IMR-90 (cell line): ENCODE data around the gene TRIM33. TPM values are rescaled to one million over a fixed set of nuclear protein-coding genes. Genes with fewer than 3 reads are reported as not detected.
A peak's percentile ranks its signal among the peaks of the same experiment; 100 is the strongest.

Experiments used
- ATAC-seq: fragments of 200-7000 bp; cut with Tn5 transposase; 2 replicates; pipeline ENCODE4 v1.9.1; 2020; ENCODE audit warnings: low read depth, mild to moderate bottlenecking, moderate library complexity
- BruUV-seq: library from RNA; stranded (reverse); fragments of 400-500 nt; replicated peaks from 2 replicates; lab custom pipeline; 2021; lab: Mats Ljungman, UMichigan
- CTCF ChIA-PET: fragments of 300-600 bp; formaldehyde crosslinking; extraction: SDS; loops from one replicate; lab custom pipeline; 2021; ENCODE audit warnings: antibody characterized with exemption; lab: Yijun Ruan, JAX
- POLR2A ChIA-PET: fragments of 300-600 bp; sonication (Branson Sonifier 250); formaldehyde crosslinking; loops from one replicate; lab custom pipeline; 2022; ENCODE audit warnings: antibody characterized with exemption; ENCODE audit not compliant: unreplicated experiment; lab: Charles Lee
- DNase-seq: peaks from one replicate; pipeline ENCODE4 v3.0.0; 2013
- H2AFZ ChIP-seq: replicated peaks from 2 replicates; pipeline ENCODE3; 2013; ENCODE audit warnings: low read length, mild to moderate bottlenecking; ENCODE audit not compliant: poor library complexity
- H2AK5ac ChIP-seq: 2 replicates; pipeline ENCODE4 v1.6.1; 2013; ENCODE audit warnings: low read depth, low read length, inconsistent platforms
- H2AK9ac ChIP-seq: replicated peaks from 2 replicates; pipeline ENCODE3; 2013; ENCODE audit warnings: mild to moderate bottlenecking, low read depth, low read length, moderate library complexity; ENCODE audit not compliant: poor library complexity
- H2BK120ac ChIP-seq: 2 replicates; pipeline ENCODE4 v1.6.1; 2013; ENCODE audit warnings: low read depth, low read length, inconsistent platforms
- H2BK15ac ChIP-seq: 3 replicates; pipeline ENCODE4 v1.6.1; 2013; ENCODE audit warnings: low read depth, low read length, inconsistent platforms
- H2BK20ac ChIP-seq: 2 replicates; pipeline ENCODE4 v1.6.1; 2013; ENCODE audit warnings: low read depth, mild to moderate bottlenecking, inconsistent platforms, low read length, moderate library complexity
- H2BK5ac ChIP-seq: 2 replicates; pipeline ENCODE4 v1.6.1; 2013; ENCODE audit warnings: mild to moderate bottlenecking, low read depth, low read length, inconsistent platforms; ENCODE audit not compliant: poor library complexity, severe bottlenecking
- H3K14ac ChIP-seq: replicated peaks from 2 replicates; pipeline ENCODE4 v1.6.1; 2013; ENCODE audit warnings: low read depth, low read length, inconsistent platforms
- H3K18ac ChIP-seq: 2 replicates; pipeline ENCODE4 v1.6.1; 2013; ENCODE audit warnings: low read depth, low read length, control low read depth
- H3K23ac ChIP-seq: 2 replicates; pipeline ENCODE4 v1.6.1; 2013; ENCODE audit warnings: low read depth, low read length, inconsistent platforms
- H3K27ac ChIP-seq: 2 replicates; pipeline ENCODE4 v1.5.1; 2013; ENCODE audit warnings: mild to moderate bottlenecking, control low read depth, low read length; ENCODE audit not compliant: insufficient read depth
- H3K27me3 ChIP-seq: 2 replicates; pipeline ENCODE4 v1.6.1; 2013; ENCODE audit warnings: low read length; ENCODE audit not compliant: control insufficient read depth, insufficient read depth
- H3K36me3 ChIP-seq: 2 replicates; pipeline ENCODE4 v1.6.1; 2013; ENCODE audit warnings: low read length, mixed read lengths; ENCODE audit not compliant: control insufficient read depth, insufficient read depth
- H3K4ac ChIP-seq: 2 replicates; pipeline ENCODE4 v1.6.1; 2013; ENCODE audit warnings: low read depth, low read length, inconsistent platforms
- H3K4me1 ChIP-seq: 2 replicates; pipeline ENCODE4 v1.6.1; 2013; ENCODE audit warnings: low read length, mixed read lengths; ENCODE audit not compliant: control insufficient read depth, insufficient read depth
- H3K4me2 ChIP-seq: 2 replicates; pipeline ENCODE4 v1.6.1; 2013; ENCODE audit warnings: low read depth, mild to moderate bottlenecking, control low read depth, low read length, moderate library complexity
- H3K4me3 ChIP-seq: 2 replicates; pipeline ENCODE4 v1.5.1; 2013; ENCODE audit warnings: low read depth, mild to moderate bottlenecking, control low read depth, low read length, moderate library complexity; ENCODE audit not compliant: insufficient read depth
- H3K56ac ChIP-seq: 2 replicates; pipeline ENCODE4 v1.6.1; 2013; ENCODE audit warnings: low read length, inconsistent platforms; ENCODE audit not compliant: insufficient read depth; ENCODE audit errors: extremely low read depth
- H3K79me1 ChIP-seq, 2 experiments: 2 replicates each; pipeline ENCODE4 v1.6.1; 2013; ENCODE audit warnings: low read length in 2 of 2, inconsistent platforms in 1 of 2, low read depth in 1 of 2
- H3K9ac ChIP-seq: 2 replicates; pipeline ENCODE4 v1.6.1; 2013; ENCODE audit warnings: low read depth, low read length, control low read depth
- H3K9me1 ChIP-seq: 2 replicates; pipeline ENCODE4 v1.6.1; 2013; ENCODE audit warnings: low read length, inconsistent platforms; ENCODE audit not compliant: insufficient read depth
- H3K9me3 ChIP-seq: 2 replicates; pipeline ENCODE4 v1.6.1; 2013; ENCODE audit warnings: low read length; ENCODE audit not compliant: control insufficient read depth, insufficient read depth
- H4K20me1 ChIP-seq: 2 replicates; pipeline ENCODE4 v1.6.1; 2013; ENCODE audit warnings: low read length, inconsistent platforms; ENCODE audit not compliant: insufficient read depth
- H4K5ac ChIP-seq: 2 replicates; pipeline ENCODE4 v1.6.1; 2013; ENCODE audit warnings: mild to moderate bottlenecking, low read depth, low read length, control low read depth
- H4K8ac ChIP-seq, 2 experiments: 2 replicates each; pipeline ENCODE4 v1.6.1; 2013; ENCODE audit warnings: low read depth in 2 of 2, low read length in 2 of 2, control low read depth in 1 of 2, inconsistent platforms in 1 of 2
- H4K91ac ChIP-seq: 2 replicates; pipeline ENCODE4 v1.6.1; 2013; ENCODE audit warnings: low read depth, low read length, inconsistent platforms; ENCODE audit not compliant: insufficient read depth
- BHLHE40 ChIP-seq: fragments of 150-350 bp; IDR thresholded peaks from 2 replicates; pipeline ENCODE4 v1.6.1; 2016; ENCODE audit warnings: mild to moderate bottlenecking, low read depth, low read length
- CEBPB ChIP-seq: IDR thresholded peaks from 2 replicates; pipeline ENCODE4 v1.6.1; 2012; ENCODE audit warnings: low read depth, low read length, improper control_type of control experiment
- CHD1 ChIP-seq: IDR thresholded peaks from 2 replicates; pipeline ENCODE4 v1.6.1; 2012; ENCODE audit warnings: low read depth, low read length, improper control_type of control experiment
- ELK1 ChIP-seq: fragments of 150-350 bp; IDR thresholded peaks from 2 replicates; pipeline ENCODE4 v1.6.1; 2016; ENCODE audit warnings: low read depth, mild to moderate bottlenecking, low read length, moderate library complexity, borderline replicate concordance
- FOS ChIP-seq: fragments of 150-350 bp; IDR thresholded peaks from 2 replicates; pipeline ENCODE4 v1.6.1; 2016; ENCODE audit warnings: low read depth, low read length
- MAFK ChIP-seq: IDR thresholded peaks from 2 replicates; pipeline ENCODE4 v1.6.1; 2012; ENCODE audit warnings: low read depth, low read length, improper control_type of control experiment
- MAZ ChIP-seq: IDR thresholded peaks from 2 replicates; pipeline ENCODE4 v1.6.1; 2012; ENCODE audit warnings: low read depth, mild to moderate bottlenecking, low read length, improper control_type of control experiment, moderate library complexity, borderline replicate concordance
- MXI1 ChIP-seq: IDR thresholded peaks from 2 replicates; pipeline ENCODE4 v1.6.1; 2012; ENCODE audit warnings: low read depth, mild to moderate bottlenecking, low read length, moderate library complexity, borderline replicate concordance
- NFE2L2 ChIP-seq: fragments of 150-350 bp; IDR thresholded peaks from 2 replicates; pipeline ENCODE4 v1.6.1; 2016; ENCODE audit warnings: low read depth, mild to moderate bottlenecking, low read length
- POLR2A ChIP-seq: IDR thresholded peaks from 2 replicates; pipeline ENCODE4 v1.6.1; 2012; ENCODE audit warnings: mild to moderate bottlenecking, low read depth, low read length
- RAD21 ChIP-seq: IDR thresholded peaks from 2 replicates; pipeline ENCODE4 v1.6.1; 2012; ENCODE audit warnings: low read length, improper control_type of control experiment
- RCOR1 ChIP-seq: IDR thresholded peaks from 2 replicates; pipeline ENCODE4 v1.6.1; 2012; ENCODE audit warnings: mild to moderate bottlenecking, low read length, improper control_type of control experiment; ENCODE audit not compliant: insufficient replicate concordance
- RFX5 ChIP-seq: IDR thresholded peaks from 2 replicates; pipeline ENCODE4 v1.8.0; 2012; ENCODE audit warnings: low read depth, mild to moderate bottlenecking, low read length, moderate library complexity
- SMC3 ChIP-seq: fragments of 150-350 bp; IDR thresholded peaks from 2 replicates; pipeline ENCODE4 v1.6.1; 2016; ENCODE audit warnings: low read depth, mild to moderate bottlenecking, antibody characterized with exemption, low read length, moderate library complexity
- USF2 ChIP-seq: fragments of 150-350 bp; IDR thresholded peaks from 2 replicates; pipeline ENCODE4 v1.6.1; 2017; ENCODE audit warnings: mild to moderate bottlenecking, antibody characterized with exemption, low read length, low read depth
- dilution Hi-C: fragments of 300-500 bp; cut with HindIII; formaldehyde crosslinking; loops from one replicate; pipeline ENCODE4 v1.14.3; 2018; ENCODE audit warnings: low sequenced_read_pairs; ENCODE audit not compliant: unreplicated experiment
- in situ Hi-C: fragments of 300-500 bp; cut with MboI; formaldehyde crosslinking; loops from 3 replicates; pipeline ENCODE4 v1.14.3; 2019; ENCODE audit warnings: low sequenced_read_pairs, inconsistent platforms, mixed read lengths
- intact Hi-C: fragments of 100-400 bp; cut with micrococcal nuclease; formaldehyde crosslinking; loops from 2 replicates; pipeline ENCODE4 v1.10.0; 2022
- polyA plus RNA-seq, 3 experiments: library from polyadenylated mRNA; depleted of rRNA; stranded (reverse); fragments of >200 nt; gene quantifications; 2 replicates each; pipeline ENCODE4 v1.2.3, GENCODE V29; 2012; ENCODE audit warnings: low replicate concordance in 1 of 3
- total RNA-seq: library from RNA; depleted of rRNA; stranded (reverse); fragments of >200 nt; gene quantifications from 2 replicates; pipeline ENCODE4 v1.2.3, GENCODE V29; 2012
- TF ChIP-seq, protein P1 (sequence below): conservative IDR thresholded peaks from 2 replicates; pipeline ENCODE4 v1.5.1; 2012; ENCODE audit warnings: mild to moderate bottlenecking, low read depth, low read length, improper control_type of control experiment

Gene TRIM33
- total and polyA plus RNA-seq, 2 of the 4 experiments (the other 2 are of a cell fraction), result 9.5 to 40.1 TPM

DNA sequence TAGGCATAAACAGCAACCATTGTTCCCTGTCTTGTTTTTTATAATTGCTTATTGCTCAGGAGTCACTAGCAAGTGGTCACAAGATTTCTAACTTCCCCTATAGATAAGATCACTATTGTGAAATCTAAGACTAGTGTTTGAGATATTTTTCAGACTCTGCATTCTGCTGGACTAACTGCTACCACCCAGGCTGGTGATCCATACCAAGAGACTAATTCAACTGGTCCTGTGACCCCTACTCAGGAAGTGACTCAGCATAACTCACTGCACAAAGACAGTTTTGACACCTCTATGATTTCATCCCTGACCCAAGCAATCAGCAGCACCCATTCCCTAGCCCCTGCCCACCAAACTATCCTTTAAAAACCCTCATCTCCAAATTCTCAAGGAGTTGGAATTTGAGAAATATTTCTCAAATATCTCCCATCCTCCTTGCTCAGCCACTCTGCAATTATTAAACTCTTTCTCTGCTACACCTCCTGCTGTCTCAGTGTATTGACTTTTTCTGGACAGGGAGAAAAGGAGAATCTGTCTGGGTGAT, 52.7 kb downstream of the TRIM33 start:
- peak; percentile 49 for ATAC-seq
- dilution Hi-C loops, result no loop called here

More for the DNA sequence above, 52.7 kb downstream of the TRIM33 start:
- Histone ChIP-seq H2BK5ac (peak overlapping the region; percentile 61), H2BK120ac (no peak overlapping the region), H2BK15ac (no peak overlapping the region), H3K27ac (no peak overlapping the region), H4K91ac (no peak overlapping the region), H3K9me1 (no peaks in the 10 kb centered on the region), H3K4ac (no peak overlapping the region), H4K20me1 (peaks cover 4% of the 10 kb centered on the region; the same call in 1 of the 2 replicates), H3K36me3 (peaks cover 13% of the 10 kb centered on the region), H3K4me1 (peaks cover 4% of the 10 kb centered on the region; the same call in 1 of the 2 replicates), H2AFZ (no peak overlapping the region), H3K4me3 (no peak overlapping the region), H2AK9ac (no peak overlapping the region), H3K9ac (no peak overlapping the region), H2BK20ac (no peak overlapping the region), H4K5ac (no peak overlapping the region), H3K23ac (no peak overlapping the region), H3K56ac (no peak overlapping the region), H4K8ac (no peak overlapping the region; a peak in 1 of 4 replicates), H3K18ac (no peak overlapping the region), H2AK5ac (no peak overlapping the region), H3K14ac (no peak overlapping the region), H3K79me1 (peaks cover 20 to 29% of the 10 kb centered on the region in 2 experiments), H3K9me3 (peaks cover 4% of the 10 kb centered on the region; the same call in 1 of the 2 replicates), H3K27me3 (no peaks in the 10 kb centered on the region), H3K4me2 (no peak overlapping the region; the same call in 1 of the 2 replicates)
- in situ Hi-C loops, result no loop called here
- peak; percentile 59 for TF ChIP-seq FOS
- no peak for TF ChIP-seq MAZ
- TF ChIP-seq CEBPB, result peak; percentile 93
- TF ChIP-seq NFE2L2, result peak; percentile 86
- no peak for TF ChIP-seq POLR2A
- TF ChIP-seq BHLHE40, result no peak
- TF ChIP-seq SMC3, result no peak
- TF ChIP-seq RCOR1, result no peak
- TF ChIP-seq RAD21, result no peak
- no peak for TF ChIP-seq MXI1
- no peak for TF ChIP-seq ELK1
- no peak for TF ChIP-seq USF2
- TF ChIP-seq, protein P1, sequence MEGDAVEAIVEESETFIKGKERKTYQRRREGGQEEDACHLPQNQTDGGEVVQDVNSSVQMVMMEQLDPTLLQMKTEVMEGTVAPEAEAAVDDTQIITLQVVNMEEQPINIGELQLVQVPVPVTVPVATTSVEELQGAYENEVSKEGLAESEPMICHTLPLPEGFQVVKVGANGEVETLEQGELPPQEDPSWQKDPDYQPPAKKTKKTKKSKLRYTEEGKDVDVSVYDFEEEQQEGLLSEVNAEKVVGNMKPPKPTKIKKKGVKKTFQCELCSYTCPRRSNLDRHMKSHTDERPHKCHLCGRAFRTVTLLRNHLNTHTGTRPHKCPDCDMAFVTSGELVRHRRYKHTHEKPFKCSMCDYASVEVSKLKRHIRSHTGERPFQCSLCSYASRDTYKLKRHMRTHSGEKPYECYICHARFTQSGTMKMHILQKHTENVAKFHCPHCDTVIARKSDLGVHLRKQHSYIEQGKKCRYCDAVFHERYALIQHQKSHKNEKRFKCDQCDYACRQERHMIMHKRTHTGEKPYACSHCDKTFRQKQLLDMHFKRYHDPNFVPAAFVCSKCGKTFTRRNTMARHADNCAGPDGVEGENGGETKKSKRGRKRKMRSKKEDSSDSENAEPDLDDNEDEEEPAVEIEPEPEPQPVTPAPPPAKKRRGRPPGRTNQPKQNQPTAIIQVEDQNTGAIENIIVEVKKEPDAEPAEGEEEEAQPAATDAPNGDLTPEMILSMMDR, result no peak
- TF ChIP-seq MAFK, result peak; percentile 18; the same call in 1 of the 2 replicates
- no peak for TF ChIP-seq CHD1
- no peak for TF ChIP-seq RFX5
- BruUV-seq, result no TSS peak
- intact Hi-C loops, result no loop called here
- ChIA-PET POLR2A (no interaction called here), CTCF (no interaction called here)
- peak; percentile 80 for DNase-seq
